Skin epidermis (tissue), 12 donors: ENCODE measurements around the gene TMEM35A.
A peak's percentile ranks its signal among the peaks of the same experiment; 100 is the strongest.
"Not testable (repeated sequence)": the region's sequence is repeated elsewhere in the genome, so short reads cannot be mapped to it uniquely, and the experiment has no call there.

Experiments
- H3K27ac ChIP-seq, 21 experiments: fragments of 200-600 bp; sonication (generic) in 11 of 21; one replicate each; pipeline ENCODE4 v1.5.0; 2020; ENCODE audit warnings: mild to moderate bottlenecking in 3 of 21, inconsistent platforms in 2 of 21, moderate library complexity in 2 of 21
- H3K4me3 ChIP-seq, 7 experiments: fragments of 200-600 bp; sonication (generic) in 2 of 7; one replicate each; pipeline ENCODE4 v1.5.0; 2020; ENCODE audit warnings: inconsistent platforms in 2 of 7, mild to moderate bottlenecking in 2 of 7, moderate library complexity in 1 of 7

Gene TMEM35A, protein sequence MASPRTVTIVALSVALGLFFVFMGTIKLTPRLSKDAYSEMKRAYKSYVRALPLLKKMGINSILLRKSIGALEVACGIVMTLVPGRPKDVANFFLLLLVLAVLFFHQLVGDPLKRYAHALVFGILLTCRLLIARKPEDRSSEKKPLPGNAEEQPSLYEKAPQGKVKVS

DNA sequence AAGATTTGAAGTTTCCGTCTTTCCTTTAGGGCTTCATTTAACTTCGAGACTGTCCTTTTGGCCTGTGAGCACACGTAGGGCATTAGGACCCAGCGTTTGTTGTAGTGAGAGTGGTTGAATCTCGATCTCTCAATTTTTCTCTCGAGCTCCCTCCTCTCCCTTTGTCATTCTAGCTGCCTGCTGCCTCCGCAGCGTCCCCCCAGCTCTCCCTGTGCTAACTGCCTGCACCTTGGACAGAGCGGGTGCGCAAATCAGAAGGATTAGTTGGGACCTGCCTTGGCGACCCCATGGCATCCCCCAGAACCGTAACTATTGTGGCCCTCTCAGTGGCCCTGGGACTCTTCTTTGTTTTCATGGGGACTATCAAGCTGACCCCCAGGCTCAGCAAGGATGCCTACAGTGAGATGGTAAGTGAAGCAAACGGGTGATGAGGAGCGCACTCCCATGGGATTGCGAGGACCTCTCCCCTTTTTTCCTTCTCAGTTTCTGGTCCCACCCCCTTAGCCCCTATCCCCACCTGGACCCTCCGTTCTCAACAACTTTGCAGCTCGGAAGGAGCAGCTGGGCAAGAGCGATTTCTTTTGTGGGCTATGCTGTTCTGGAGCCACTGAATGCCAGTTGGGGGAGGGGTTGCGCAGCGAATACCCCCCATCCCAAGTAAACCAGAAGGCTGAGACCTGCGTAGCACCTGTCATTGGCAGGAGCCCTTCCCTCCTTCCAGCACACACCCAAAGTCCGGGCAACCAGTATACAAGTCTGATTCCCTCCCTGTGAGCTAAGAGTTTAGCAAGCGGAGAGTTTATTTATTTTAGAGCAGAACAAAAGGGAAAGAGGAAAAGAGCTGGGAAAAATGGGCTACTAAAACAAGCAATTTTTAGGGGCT, at the start of gene TMEM35A:
Gene TMEM35A, plus strand, starts transcription at position 164 of the 883 bp plus-strand sequence. Its CDS starts 124 bp downstream, at position 288.
- Histone ChIP-seq H3K27ac (no peak within 1 kb of the TSS), H3K4me3 (peak within 1 kb of the TSS in 4 of 7 experiments; percentile 2 to 32 (median 12))

DNA sequence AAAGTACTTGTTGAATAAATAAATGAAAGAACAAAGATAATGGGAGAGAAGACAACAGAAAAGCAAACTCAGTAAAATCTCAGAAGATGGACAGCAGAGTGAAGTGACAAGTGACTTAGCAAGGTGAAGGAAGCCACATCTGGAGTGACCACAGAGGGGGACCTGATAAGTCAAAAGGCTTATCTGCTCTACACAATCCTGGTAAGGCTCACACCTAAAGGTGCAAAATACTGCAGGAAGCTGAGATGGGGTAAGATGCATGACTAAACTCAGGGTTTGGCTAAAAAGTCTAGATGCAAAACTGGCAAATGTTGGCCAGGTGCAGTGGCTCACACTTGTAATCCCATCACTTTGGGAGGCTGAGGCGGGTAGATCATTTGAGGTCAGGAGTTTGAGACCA, 49.0 kb upstream of the TMEM35A start:
- H3K27ac ChIP-seq = no peak overlapping the region
- no peak overlapping the region for H3K4me3 ChIP-seq

DNA sequence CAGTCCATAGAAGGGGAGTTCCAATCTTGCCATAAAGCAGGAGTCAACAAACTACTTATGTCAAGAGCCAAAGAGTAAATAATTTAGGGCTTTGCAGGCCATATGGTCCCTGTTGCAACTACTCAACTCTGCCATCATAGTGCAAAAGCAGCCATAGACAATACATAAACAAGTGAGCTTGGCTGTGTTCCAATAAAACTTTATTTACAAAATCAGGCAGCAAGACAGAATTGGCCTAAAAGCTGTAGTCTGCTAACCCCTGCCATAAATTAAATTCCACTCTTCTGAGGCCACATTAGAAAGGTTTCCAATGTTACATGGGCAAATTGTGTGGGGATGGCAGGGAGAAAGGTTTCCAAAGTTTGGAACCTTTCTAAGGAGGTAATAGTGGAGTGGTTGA, 41.4 kb upstream of the TMEM35A start:
- no peak overlapping the region for H3K27ac ChIP-seq
- H3K4me3 ChIP-seq = no peak overlapping the region

DNA sequence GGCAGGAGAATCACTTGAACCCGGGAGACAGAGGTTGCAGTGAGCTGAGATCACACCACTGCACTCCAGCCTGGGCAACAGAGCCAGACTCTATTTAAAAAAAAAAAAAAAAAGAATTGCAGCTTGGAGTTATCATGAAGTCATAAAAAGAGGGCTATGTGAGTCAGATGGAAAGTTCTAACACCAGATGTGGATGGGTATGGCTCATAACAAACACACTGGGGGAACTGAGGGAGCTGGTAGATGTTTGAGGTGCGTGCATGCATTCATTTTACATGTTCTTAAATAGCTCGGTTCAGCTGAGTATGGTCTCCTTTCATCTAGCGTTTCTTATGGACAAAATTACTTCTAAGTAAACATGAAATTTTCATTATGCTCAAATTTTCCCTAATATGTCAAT, 38.5 kb upstream of the TMEM35A start:
- H3K4me3 ChIP-seq = no peak overlapping the region
- H3K27ac ChIP-seq = no peak overlapping the region

DNA sequence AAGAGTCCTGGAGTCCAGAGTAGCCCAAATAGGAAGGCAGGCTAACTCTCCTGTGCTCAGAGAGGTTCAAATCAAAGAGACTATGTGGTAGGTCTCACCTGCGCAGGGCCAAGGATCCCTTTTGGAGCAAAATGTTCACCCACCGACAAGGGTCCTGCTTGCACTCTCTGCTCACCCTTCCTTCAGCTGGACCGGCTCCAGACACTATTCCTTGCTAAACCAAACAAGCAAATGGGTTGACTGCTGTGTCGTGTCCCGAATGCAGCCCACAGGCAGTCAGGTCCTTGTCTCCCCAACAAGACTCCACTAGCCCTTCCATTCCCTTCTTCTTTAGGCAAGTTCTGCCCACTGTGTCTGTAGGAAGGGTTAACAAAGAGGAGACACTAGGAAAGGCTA, 27.5 kb upstream of the TMEM35A start:
- Histone ChIP-seq H3K27ac (peak overlapping the region in 20 of 21 experiments; percentile 71 to 96 (median 88)), H3K4me3 (peak overlapping the region; percentile 46 to 62 (median 52))

DNA sequence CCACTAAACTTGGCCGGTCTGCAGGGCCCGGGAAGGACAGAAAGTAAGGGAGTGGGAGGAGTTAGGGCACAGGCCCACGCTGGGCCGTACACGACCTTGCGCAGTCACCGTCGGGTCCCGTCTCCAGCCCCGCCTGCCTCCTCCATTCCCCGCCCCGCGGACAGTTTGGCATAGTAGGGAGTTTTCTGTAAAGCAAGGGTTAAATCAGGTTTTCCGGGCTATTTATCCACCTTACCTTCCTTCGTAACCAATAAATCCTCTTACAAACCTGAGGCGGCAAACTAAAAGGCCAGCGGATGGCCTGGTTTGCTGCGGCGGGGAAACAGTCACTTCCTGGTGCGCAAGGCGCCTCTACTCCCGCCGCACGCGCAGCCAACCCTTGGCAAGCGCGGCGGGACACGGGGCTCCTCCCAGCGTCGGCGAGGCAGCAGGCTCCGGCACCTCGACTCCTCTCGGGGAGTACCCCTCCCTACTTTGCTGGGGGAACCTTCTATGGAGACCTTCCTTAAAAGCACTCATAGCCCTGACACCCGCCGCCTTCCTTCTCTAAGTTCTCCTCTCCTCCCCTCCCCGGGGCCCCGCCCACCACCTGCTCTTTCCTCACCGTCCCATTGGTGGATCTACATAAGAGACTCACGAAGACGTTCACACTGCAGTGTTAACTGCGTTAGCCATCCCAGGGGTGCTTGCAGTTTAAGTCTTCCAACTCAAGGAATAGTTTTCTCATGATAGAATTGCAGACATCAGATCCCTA, 27.0 kb upstream of the TMEM35A start, which contains the start of gene TRMT2B:
Gene TRMT2B, minus strand, starts transcription at position 563 of the 754 bp plus-strand sequence. CDS start 9,822 bp downstream, outside the sequence.
- Histone ChIP-seq H3K4me3 (peak within 1 kb of the TSS; percentile 46 to 62 (median 52)), H3K27ac (peak within 1 kb of the TSS in 20 of 21 experiments; percentile 71 to 96 (median 88))

DNA sequence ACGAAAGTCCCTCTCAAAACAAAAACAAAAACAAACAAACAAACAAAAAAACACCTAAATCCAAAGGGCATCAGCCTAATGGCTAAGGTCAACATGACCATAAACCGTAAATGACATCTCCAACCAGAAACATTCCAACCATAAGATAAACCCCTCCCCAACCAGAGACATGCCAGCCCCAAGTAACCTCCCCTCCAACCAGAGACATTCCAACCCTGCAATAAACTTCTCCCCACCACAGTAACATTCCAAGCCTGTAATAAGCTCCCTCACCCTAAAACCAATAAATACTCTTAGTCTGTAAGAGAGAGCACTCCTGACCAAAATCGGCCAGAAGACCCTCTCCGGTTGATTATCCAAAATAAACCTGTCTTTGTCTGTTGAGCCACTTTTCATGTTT, 22.1 kb upstream of the TMEM35A start:
- not testable (repeated sequence) for H3K4me3 ChIP-seq

DNA sequence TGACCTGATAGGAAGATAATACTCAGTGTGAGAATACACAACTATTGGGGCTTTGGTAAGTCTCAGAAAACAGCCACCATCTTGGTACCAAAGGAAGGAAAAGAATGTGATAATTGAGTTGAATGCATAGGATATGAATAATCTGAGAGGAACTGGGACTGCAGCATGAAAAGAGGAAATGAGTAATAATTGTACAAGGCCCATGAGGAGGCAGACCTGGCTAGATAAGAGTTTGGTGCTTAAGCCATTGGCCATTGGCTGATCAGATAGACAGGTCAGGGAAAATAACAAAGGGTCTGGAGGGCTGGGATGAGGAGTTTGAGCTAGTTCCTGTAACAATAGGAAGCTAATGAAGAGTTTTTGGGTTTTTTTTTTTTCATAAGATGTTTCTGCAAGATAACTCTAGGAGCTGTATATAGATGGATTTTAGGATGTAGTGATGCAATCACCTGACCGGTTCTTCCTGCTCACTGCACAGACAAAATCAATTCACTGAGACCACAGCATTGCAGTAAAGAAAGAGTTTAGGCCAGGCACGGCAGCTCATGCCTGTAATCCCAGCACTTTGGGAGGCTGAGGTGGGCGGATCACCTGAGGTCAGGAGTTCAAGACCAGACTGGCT, 21.5 kb upstream of the TMEM35A start:
- no peak overlapping the region for H3K27ac ChIP-seq
- H3K4me3 ChIP-seq = no peak overlapping the region

More for the DNA sequence above, 22.1 kb upstream of the TMEM35A start:
- H3K27ac ChIP-seq = not testable (repeated sequence)

DNA sequence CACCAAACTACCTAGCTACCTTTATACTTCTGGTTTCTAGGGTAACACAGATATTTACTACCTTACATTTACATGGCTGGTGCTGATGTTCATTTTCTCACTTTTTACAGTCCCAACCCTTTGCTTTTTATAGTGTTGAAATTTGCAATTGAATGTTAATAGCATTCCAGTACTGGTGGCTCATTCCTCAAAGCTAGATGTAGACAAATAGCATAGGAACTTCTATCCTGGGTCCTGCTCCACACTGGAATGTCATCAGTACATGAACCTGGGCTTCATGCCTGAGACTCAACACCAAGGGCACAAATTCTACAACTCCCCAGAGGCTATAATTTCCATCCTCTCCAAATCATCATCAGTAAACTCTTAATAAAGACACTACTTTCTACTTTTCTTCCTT, 16.5 kb upstream of the TMEM35A start:
- Histone ChIP-seq H3K4me3 (no peak overlapping the region), H3K27ac (no peak overlapping the region)

DNA sequence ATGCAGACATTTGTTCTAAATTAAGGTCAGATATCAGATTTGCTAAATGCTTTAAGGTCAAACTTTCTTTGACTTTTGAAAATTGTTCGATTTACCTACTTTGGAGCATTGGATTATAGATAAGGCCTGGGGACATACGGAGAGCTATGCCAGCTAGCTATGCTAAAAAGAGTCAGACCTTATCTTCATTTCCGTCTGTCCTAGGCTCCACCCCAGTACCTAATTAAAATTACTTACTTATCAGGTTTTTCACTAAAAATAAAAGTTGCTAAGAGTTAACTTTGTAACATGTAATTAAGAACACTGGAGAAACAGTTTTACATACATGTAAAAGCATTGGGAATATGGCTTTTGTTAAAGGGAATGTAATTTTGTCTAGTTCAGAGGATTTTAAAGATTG, 7.1 kb upstream of the TMEM35A start:
- Histone ChIP-seq H3K27ac (no peak overlapping the region), H3K4me3 (no peak overlapping the region)

DNA sequence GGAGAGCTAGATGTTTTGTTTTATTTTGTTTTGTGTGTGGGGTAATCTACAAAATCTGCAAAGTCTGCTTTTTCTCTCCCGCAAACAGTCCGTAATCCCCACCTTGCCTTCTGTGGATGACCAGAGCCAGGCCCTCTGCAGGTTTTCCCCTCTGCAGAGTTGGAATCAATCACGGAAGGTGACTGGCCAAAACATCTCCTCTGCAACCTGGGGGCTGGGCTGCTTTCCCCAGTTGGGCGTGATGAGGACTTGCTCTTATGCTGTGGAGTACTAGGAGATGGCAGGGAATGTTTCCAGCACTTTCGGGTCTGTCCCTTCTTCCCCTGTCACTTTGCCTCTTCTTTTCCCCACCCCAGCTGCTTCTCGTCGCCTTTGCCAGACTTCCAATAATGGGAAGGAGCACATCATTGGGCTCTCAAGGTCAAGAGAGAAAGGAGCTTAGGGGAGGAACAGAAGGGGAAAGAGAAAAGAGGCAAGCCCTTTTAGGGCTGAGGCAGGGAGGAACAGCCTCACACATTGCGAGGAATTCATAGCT, 1.1 kb downstream of the TMEM35A start:
- H3K4me3 ChIP-seq = peak overlapping the region in 1 of 7 experiments; percentile 16
- H3K27ac ChIP-seq = no peak overlapping the region

DNA sequence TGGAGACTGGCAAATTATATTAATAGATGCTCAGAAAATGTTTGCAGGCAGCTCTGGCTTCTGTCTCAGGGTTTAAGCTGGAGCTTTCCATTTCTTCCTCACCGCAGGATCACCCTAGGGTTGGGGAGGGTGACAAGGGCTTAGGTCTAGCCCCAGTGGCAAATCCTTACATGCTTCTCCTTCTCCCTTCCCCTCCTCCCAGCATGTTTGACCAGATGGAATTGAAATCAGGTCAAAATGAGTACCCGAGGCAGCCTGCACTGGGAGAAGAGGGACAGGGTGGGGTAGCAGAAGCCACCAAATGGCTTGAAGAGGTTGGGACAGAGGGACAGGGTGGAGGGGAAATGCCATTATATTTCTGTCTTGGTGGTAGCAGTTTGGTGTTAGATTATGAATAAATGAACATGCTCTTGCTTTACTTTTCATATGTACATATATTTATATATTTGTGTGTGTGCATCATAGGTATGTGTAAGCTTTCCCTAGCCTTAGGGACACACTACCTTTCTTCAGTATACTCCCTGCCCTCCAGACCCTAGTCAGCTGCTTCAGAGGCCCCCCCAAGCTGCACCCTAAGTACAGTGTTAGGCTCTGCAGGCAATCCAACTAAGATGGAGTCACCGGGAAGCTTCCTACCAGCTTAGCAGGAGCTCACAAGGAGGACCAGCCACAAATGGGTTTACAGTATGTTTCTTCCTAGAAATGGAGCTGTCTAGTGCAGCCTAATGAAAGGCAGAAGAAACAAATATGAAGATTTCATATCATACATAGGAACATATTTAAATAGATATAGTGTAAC, 1.8 kb downstream of the TMEM35A start:
- H3K4me3 ChIP-seq = no peak overlapping the region

DNA sequence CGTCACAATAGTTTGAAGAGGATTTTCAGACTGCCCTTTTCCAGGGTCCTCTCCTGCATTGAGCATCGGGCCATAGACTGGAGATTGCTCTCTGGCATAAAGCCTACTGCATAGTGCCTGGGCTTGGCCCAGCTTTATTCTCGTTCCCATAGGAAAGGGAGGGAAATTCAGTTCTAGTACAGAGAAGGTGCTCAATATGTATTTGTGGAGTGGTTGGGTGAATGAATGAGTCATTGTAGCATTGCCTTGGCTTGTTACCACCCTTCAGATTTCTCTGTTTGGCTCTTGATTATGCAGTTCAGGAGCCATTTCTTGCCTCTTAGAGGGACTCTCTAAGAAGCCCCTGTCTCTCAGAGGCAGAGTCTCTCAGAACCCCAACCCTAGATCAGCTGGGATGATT, 2.6 kb downstream of the TMEM35A start:
- H3K27ac ChIP-seq = no peak overlapping the region

More for the DNA sequence above, 1.8 kb downstream of the TMEM35A start:
- H3K27ac ChIP-seq = no peak overlapping the region

DNA sequence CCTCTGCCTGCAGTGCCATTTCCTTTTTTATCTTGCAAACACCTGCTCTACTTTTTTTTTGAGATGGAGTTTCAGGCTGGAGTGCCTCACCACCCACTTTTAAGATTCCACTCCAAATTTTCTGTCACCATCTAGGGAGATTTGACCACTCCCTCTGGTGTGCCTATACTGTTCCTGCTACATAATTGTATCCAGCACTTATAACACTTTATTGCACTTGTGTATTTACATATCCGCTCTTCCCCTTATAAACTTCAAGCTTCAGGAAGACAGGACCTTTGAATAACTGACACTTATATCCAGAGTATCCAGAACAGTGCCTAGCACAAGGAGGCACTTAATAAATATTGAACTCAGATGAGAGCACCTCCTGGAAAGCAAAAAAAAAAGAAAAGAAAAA, 13.1 kb downstream of the TMEM35A start:
- no peak overlapping the region for H3K27ac ChIP-seq
- no peak overlapping the region for H3K4me3 ChIP-seq

More for the DNA sequence above, 2.6 kb downstream of the TMEM35A start:
- no peak overlapping the region for H3K4me3 ChIP-seq

DNA sequence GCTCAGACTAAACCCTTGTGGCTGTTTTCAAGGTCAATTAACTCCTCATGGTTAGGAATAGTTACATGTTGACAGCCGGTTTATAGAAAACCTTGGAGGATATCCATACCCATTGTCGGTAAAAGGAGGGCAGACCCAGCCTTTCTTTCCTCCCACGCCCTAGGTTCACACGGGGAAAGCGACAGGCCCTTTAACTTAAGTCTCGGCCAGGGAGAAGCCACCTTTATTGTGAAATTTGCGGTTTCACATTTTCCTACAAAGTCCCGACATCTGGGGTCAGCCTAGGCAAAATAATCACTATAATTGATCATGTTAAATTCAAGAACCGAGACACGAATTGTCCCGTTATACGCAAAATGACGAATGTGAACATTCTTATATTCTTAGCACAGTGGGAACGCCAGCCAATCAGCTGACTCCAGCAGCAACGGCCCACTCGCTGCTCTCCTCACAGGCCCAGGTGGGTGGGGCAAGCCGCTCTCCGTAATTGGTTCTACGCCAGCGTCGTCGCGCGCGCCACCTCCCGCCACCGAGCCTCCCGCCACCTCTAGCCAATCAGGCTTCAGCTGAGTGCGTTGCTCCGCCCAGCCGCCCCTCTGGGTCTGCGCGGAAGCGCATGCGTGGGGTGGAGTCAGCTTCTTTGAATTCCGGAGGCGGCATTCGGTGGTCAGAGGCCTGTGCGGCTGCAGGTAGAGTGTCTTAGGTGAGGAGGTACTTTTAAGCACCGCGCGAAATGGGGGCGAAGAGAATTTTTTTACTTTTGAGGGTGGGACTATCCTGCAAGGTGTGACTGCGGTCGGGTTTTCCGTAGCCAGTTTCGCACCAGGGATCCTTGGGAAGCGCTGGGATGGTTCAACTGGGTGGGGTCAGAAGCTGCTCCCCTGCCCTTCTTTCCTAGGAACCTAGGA, 19.1 kb downstream of the TMEM35A start, which contains the start of gene CENPI:
Gene CENPI, plus strand, starts transcription at position 659 of the 908 bp plus-strand sequence. CDS start 2,867 bp downstream, outside the sequence.
- Histone ChIP-seq H3K27ac (peak within 1 kb of the TSS in 18 of 21 experiments; percentile 24 to 78 (median 54)), H3K4me3 (peak within 1 kb of the TSS; percentile 28 to 47 (median 37))

DNA sequence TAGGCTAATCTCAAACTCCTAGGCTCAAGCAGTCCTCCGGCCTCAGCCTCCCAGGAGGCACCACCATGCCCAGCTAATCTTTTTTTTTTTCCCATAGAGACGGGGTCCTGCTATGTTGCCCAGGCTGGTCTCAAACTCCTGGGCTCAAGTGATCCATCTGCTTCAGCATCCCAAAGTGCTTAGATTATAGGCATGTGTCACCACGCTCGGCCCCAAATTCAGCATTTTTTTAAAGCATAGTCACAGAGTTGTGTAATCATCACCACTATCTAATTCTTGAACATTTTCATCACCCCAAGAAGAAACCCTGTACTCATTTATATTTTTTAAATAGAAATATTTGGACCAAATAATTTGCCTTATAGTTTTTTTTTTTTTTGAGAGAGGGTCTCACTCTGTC, 29.6 kb downstream of the TMEM35A start:
- Histone ChIP-seq H3K27ac (no peak overlapping the region), H3K4me3 (no peak overlapping the region)

DNA sequence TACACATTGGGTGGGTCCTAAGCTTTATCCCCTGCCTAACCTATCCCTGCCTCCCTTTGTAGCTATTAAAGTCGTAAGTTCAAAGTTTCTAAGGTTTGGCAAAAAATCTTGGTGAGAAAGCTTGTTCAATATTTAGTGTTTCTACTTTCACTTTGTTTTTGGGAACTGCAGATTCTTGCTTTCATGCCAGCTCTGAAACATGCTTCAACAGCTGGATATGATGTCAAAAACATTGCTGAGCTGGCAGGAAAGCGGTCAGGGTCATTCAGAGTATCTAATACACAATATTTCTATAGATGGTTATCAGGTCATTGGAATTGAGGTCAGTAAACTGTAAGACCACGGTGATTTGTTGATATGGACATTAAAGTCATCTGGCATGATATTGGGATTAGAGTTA, 39.0 kb downstream of the TMEM35A start:
- Histone ChIP-seq H3K27ac (no peak overlapping the region), H3K4me3 (no peak overlapping the region)
